Large intestine (tissue), 3 donors: ENCODE measurements around the gene CTBP1. TPM values are rescaled to one million over a fixed set of nuclear protein-coding genes. Genes with fewer than 3 reads are reported as not detected.

ENCODE experiments used
- DNase-seq, 2 donors: peaks; one replicate each; pipeline versions ENCODE4 v3.0.0 to v3.0.0-alpha.2; 2013
- H3K27ac ChIP-seq: one replicate; pipeline ENCODE4 v1.5.1; 2013; ENCODE audit warnings: low read length
- H3K27me3 ChIP-seq: 2 replicates; pipeline ENCODE4 v1.6.1; 2013; ENCODE audit warnings: low read length; ENCODE audit not compliant: control insufficient read depth, insufficient read depth
- H3K36me3 ChIP-seq: 2 replicates; pipeline ENCODE4 v1.6.1; 2013; ENCODE audit warnings: low read length; ENCODE audit not compliant: control insufficient read depth, insufficient read depth
- H3K4me1 ChIP-seq: one replicate; pipeline ENCODE4 v1.6.1; 2013; ENCODE audit warnings: low read length; ENCODE audit not compliant: control insufficient read depth, insufficient read depth
- H3K4me3 ChIP-seq: one replicate; pipeline ENCODE4 v1.5.1; 2013; ENCODE audit warnings: low read length
- H3K9me3 ChIP-seq: one replicate; pipeline ENCODE4 v1.6.1; 2013; ENCODE audit warnings: mild to moderate bottlenecking, low read depth, low read length, moderate library complexity; ENCODE audit not compliant: control insufficient read depth
- WGBS: methylation state at CpG from one replicate; pipeline ENCODE4 v1.1.5; 2013; ENCODE audit warnings: low lambda C conversion rate; ENCODE audit not compliant: insufficient coverage; 5-methylcytosine and 5-hydroxymethylcytosine counted together
- polyA plus RNA-seq: library from polyadenylated mRNA; unstranded; fragments of 120-200 nt; gene quantifications from one replicate; pipeline ENCODE4 v1.2.1, GENCODE V29; 2013

Gene CTBP1
- polyA plus RNA-seq, 1 donor: 134 TPM

DNA sequence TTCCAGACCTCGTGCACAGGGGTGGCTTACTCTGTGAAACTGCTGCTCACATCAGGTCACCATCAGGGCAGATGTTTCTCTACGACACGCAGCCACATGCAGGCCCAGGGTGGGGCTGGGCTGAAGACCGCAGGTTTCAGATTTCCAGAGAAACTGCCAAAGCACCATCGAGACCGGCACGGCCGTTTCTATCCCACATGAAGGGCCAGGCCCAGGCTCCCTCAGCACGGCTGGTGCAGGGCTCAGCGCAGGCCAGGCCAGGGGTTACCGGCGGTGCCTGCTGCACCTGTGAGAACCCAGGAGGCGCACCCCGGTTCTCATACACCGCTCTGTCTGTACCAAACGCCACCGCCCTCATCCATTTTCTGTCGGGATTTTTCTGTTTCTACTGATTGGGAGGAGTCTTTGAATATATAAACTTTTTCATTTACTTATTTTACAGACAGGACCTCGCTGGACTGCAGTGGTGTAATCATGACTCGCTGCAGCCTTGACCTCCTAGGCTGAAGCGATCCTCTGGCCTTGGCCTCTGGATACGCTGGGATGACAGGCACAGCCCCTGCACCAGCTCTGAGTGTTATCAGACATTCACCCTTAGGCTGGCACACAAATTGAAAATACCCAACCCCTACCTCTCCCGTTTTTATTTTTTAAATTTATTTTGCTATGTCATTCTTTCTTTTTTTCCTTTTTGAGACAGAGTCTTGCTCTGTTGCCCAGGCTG, 17.1 kb downstream of the CTBP1 start:
- no peak overlapping the region for H3K4me3 ChIP-seq
- peaks cover 4% of the 10 kb centered on the region for H3K9me3 ChIP-seq
- H3K27me3 ChIP-seq: no peaks in the 10 kb centered on the region
- no peak overlapping the region for H3K27ac ChIP-seq
- peaks cover 94% of the 10 kb centered on the region for H3K36me3 ChIP-seq
- H3K4me1 ChIP-seq: no peaks in the 10 kb centered on the region
- WGBS: 85% methylated on average over 2 of the region's 23 CpGs
- DNase-seq: no peak

DNA sequence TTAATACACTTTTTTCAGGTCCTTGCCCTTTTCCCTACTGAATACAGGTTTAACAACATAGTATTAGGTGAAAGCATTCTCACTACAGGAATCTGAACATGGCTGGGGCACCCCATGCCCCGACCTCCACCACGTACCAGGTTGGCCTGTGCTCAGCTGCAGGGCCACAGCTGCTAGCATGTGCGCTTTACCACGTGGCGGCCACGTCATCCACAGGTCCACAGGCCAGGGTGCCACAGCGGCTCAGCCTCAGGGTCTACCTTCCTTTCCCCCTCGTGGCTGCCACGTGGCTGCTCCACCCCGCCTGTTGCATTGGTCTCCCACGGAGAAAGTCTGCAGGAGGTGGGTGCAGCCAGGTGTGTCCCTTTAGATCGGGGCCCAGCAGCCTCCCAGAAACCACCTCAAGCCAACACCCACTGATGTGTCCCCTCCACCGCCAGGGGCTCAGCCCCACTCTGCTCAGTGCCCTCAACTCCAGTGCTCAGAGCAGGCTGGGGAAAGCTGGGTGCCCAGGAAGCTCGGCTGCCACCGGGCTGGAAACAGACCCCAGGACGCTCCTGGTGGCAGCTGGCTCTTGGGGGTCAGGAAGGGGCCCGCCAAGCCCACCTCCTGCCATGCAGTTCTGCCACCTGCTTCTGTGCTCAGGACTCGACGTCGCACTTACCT, 17.8 kb downstream of the CTBP1 start:
- Histone ChIP-seq H3K36me3 (peaks cover 97% of the 10 kb centered on the region), H3K4me1 (no peaks in the 10 kb centered on the region), H3K27ac (no peak overlapping the region), H3K4me3 (no peak overlapping the region), H3K27me3 (no peaks in the 10 kb centered on the region), H3K9me3 (peaks cover 4% of the 10 kb centered on the region)
- no CpG with 5 or more reads among the region's 20 CpGs for WGBS
- DNase-seq: no peak

DNA sequence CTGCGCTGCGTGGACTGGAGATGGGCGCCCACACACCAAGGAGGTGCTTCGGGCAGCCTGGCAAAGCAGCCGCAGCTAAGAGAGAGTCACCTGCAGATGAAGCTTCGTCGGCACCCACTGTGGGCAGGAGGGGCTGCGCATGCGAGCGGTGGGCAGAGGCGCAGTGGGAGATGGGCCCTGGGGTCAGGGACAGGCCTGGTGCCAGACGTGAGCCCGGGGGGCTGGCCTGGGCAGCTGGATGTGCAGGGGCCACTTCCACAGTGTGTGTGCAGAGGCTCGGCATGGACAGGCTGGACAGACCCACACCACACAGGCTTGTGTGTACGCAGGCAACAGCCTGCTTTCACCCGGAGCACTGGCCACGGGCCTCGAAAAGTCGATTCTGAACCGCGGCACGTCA, 18.6 kb downstream of the CTBP1 start:
- Histone ChIP-seq H3K27ac (no peak overlapping the region), H3K36me3 (peaks cover 97% of the 10 kb centered on the region), H3K27me3 (no peaks in the 10 kb centered on the region), H3K9me3 (peaks cover 7% of the 10 kb centered on the region), H3K4me3 (no peak overlapping the region), H3K4me1 (no peaks in the 10 kb centered on the region)
- no peak for DNase-seq
- no CpG with 5 or more reads among the region's 22 CpGs for WGBS

- H3K4me3 ChIP-seq: no peak overlapping the region
- no CpG with 5 or more reads among the region's 27 CpGs for WGBS
- H3K4me1 ChIP-seq: no peaks in the 10 kb centered on the region
- no peaks in the 10 kb centered on the region for H3K27me3 ChIP-seq
- H3K9me3 ChIP-seq: peaks cover 11% of the 10 kb centered on the region
- peaks cover 97% of the 10 kb centered on the region for H3K36me3 ChIP-seq
- no peak for DNase-seq
- H3K27ac ChIP-seq: no peak overlapping the region
These were observed 19.6 kb downstream of the CTBP1 start for GRCh38 chr4:1229117-1229849.

- Histone ChIP-seq H3K27ac (no peak overlapping the region), H3K4me1 (no peaks in the 10 kb centered on the region), H3K4me3 (no peak overlapping the region), H3K36me3 (peaks cover 98% of the 10 kb centered on the region), H3K9me3 (peaks cover 11% of the 10 kb centered on the region), H3K27me3 (no peaks in the 10 kb centered on the region)
- DNase-seq: no peak
- no CpG with 5 or more reads among the region's 16 CpGs for WGBS
These were observed 21.1 kb downstream of the CTBP1 start for GRCh38 chr4:1227816-1228215.

DNA sequence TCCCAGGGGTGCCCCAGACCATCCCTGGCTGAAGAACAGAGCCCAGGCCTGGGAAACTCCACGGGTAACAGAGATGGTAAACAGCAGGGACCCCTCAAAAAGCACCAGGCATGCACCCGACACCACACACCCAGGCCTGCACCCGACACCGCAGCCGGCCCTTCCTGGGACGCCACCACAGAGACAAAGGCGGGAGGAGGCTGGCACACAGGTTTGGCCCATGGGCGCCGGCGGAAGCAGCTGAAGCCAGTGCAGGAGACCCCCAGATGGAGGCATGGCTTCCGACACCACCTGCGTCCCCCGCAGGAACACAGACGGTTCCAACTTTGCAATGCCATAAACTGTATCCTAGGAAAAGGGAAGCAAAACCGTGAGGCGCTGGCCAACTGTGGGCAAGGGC, 22.3 kb downstream of the CTBP1 start:
- H3K27me3 ChIP-seq: no peaks in the 10 kb centered on the region
- no peak for DNase-seq
- no CpG with 5 or more reads among the region's 16 CpGs for WGBS
- H3K4me3 ChIP-seq: no peak overlapping the region
- H3K36me3 ChIP-seq: peaks cover 98% of the 10 kb centered on the region
- H3K9me3 ChIP-seq: peaks cover 13% of the 10 kb centered on the region
- H3K27ac ChIP-seq: no peak overlapping the region
- H3K4me1 ChIP-seq: no peaks in the 10 kb centered on the region

DNA sequence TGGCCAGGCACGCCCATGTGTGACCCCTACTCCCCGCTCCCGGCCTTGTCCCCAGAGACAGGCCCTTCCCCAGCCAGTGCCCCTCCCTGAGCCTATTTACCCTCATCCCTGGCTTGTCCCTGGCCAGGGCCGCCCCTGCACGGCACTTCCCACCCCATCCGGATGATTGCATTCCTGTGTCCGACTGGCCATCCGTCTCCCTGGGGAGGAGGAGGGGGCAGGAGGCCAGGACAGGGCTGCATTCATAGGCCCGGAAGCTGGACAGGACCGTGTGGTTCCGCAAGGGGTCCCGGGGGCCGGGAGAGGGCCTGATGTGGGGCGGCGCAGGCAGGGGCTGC, 22.8 kb downstream of the CTBP1 start:
- DNase-seq: no peak
- WGBS: no CpG with 5 or more reads among the region's 15 CpGs
- peaks cover 96% of the 10 kb centered on the region for H3K36me3 ChIP-seq
- no peak overlapping the region for H3K4me3 ChIP-seq
- no peak overlapping the region for H3K27ac ChIP-seq
- no peaks in the 10 kb centered on the region for H3K27me3 ChIP-seq
- no peaks in the 10 kb centered on the region for H3K4me1 ChIP-seq
- peaks cover 15% of the 10 kb centered on the region for H3K9me3 ChIP-seq

DNA sequence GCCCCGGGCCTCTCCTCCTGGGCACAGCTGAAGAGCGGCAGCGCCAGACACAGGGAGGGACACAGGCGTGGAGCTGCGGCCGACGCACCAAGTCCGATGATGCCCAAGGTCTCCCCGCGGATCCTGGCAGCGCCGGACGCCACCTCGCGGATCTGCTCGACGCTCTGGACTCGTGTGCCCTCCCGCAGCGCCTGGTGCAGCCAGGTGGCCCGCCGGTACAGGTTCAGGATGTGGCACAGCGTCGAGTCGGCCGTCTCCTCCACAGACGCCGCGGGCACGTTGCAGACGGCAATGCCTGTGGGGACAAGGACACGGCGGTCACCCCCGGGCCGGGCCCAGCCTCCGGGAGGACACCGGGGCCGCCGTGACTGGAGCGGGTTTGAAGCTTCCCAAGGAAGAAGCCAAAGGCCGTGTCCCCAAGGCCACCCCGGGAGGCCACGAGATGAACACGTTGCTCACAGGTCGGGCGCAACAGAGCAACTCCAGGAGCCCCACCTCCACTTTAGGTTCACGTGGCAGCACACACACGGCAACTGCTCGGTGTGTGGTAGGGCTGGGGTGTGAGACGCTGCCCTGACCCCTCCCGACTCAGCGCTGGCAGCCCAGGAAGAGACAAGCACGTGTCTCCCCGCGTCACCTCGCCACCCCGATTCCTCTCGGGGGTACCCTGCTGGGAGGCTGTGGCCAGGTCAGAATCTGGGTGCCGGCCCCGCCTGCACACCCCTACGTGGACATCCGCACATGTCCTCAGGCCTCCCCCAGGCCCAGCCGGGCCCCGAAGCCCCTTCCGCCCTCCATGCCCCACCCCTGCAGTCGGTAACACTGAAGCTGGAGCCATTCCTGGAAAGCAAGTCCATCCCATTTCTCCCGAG, 23.4 kb downstream of the CTBP1 start:
- no CpG with 5 or more reads among the region's 67 CpGs for WGBS
- Histone ChIP-seq H3K4me3 (no peak overlapping the region), H3K9me3 (peaks cover 12% of the 10 kb centered on the region), H3K36me3 (peaks cover 95% of the 10 kb centered on the region), H3K27ac (no peak overlapping the region), H3K27me3 (no peaks in the 10 kb centered on the region), H3K4me1 (no peaks in the 10 kb centered on the region)
- no peak for DNase-seq

DNA sequence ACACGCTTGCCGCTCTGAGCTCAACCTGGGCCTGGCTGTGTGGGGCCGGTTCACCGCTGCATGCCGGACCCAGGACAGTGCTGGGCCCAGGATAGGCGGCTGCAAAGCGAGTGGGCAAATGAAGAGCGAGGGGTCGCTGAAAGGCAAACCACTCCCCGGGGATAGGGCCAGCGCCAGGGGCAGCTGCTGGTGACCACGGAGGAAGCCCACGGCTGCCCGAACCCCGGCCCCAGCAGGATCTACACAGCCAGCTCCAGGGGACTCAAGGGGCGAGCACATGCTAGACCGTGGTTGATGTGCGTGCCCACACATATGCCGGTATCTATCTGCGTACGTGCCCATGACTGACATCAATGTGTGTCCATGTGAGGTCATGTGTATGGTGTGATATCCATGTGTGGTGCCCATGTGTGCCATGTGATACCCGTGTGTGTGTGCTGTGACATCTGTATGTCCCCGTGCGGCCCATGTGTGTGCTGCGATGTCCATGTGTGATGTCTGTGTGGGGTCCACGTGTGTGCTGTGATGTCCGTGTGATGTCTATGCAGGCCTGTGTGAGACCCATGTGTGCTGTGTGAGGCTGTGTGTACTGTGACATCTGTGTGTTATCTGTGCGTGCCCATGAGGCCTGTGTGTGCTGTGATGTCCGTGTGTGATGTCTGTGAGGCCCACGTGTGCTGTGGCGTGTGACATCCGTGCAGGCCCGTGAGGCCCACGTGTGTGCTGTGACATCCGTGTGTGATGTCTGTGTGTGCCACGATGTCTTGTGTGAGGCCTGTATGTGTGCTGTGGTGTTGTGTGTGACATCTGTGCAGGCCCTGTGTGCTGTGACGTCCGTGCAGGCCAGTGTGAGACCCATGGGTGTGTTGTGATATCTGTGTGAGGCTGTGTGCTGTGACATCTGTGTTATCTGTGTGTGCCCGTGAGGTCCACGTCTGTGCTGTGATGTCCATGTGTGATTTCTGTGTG, 24.8 kb downstream of the CTBP1 start:
- Histone ChIP-seq H3K36me3 (peaks cover 90% of the 10 kb centered on the region), H3K4me1 (no peaks in the 10 kb centered on the region), H3K27ac (no peak overlapping the region), H3K27me3 (no peaks in the 10 kb centered on the region), H3K9me3 (peaks cover 11% of the 10 kb centered on the region), H3K4me3 (no peak overlapping the region)
- WGBS: no CpG with 5 or more reads among the region's 40 CpGs
- no peak for DNase-seq
